ENCODE data around the gene PTGES3. TPM values are rescaled to one million over a fixed set of nuclear protein-coding genes. Genes with fewer than 3 reads are reported as not detected.
A peak's percentile ranks its signal among the peaks of the same experiment; 100 is the strongest.

The PTGES3 gene
- total RNA-seq, 1 donor from 2014 or later = 301 TPM

- no peak overlapping the region for H3K4me3 Mint-ChIP-seq
- H3K4me1 Mint-ChIP-seq (ENCODE audit: low read depth) = peaks cover 62% of the 10 kb centered on the region
- no peaks in the 10 kb centered on the region for H3K9me3 Mint-ChIP-seq
- peak overlapping the region; percentile 49 for H3K27ac Mint-ChIP-seq
- H3K27me3 Mint-ChIP-seq (ENCODE audit: insufficient read depth) = no peaks in the 10 kb centered on the region
- no peak for DNase-seq (ENCODE audit: low spot score)
- intact Hi-C loops (cut with micrococcal nuclease) = loop anchor here (1.0 to 10.0 kb wide), 5 partner anchors 40 to 1117 kb away; partner anchors contain the start of genes CDK4, MARCHF9, NAB2 and NACA
- H3K36me3 Mint-ChIP-seq (ENCODE audit: low read depth) = peaks cover 40% of the 10 kb centered on the region
These were observed 50.5 kb downstream of the PTGES3 start for GRCh38 chr12:56637621-56638020.

- no peaks in the 10 kb centered on the region for H3K9me3 Mint-ChIP-seq
- H3K36me3 Mint-ChIP-seq (ENCODE audit: low read depth) = peaks cover 33% of the 10 kb centered on the region
- peak overlapping the region; percentile 92 for H3K27ac Mint-ChIP-seq
- peak overlapping the region; percentile 98 for H3K4me3 Mint-ChIP-seq
- DNase-seq (ENCODE audit: low spot score) = peak; percentile 79
- intact Hi-C loops (cut with micrococcal nuclease) = loop anchor here (1.0 to 10.0 kb wide), 11 partner anchors 9 to 1118 kb away; partner anchors contain the start of genes CDK4, MARCHF9, NAB2 and NACA
- H3K4me1 Mint-ChIP-seq (ENCODE audit: low read depth) = peaks cover 62% of the 10 kb centered on the region
- no peaks in the 10 kb centered on the region for H3K27me3 Mint-ChIP-seq (ENCODE audit: insufficient read depth)
These were observed 51.2 kb downstream of the PTGES3 start for GRCh38 chr12:56636675-56637540.

- peak overlapping the region; percentile 92 for H3K27ac Mint-ChIP-seq
- H3K4me3 Mint-ChIP-seq = peak overlapping the region; percentile 98
- DNase-seq (ENCODE audit: low spot score) = peak; percentile 62
- peaks cover 69% of the 10 kb centered on the region for H3K4me1 Mint-ChIP-seq (ENCODE audit: low read depth)
- no peaks in the 10 kb centered on the region for H3K9me3 Mint-ChIP-seq
- H3K27me3 Mint-ChIP-seq (ENCODE audit: insufficient read depth) = no peaks in the 10 kb centered on the region
- peaks cover 29% of the 10 kb centered on the region for H3K36me3 Mint-ChIP-seq (ENCODE audit: low read depth)
- intact Hi-C loops (cut with micrococcal nuclease) = loop anchor here (1.0 to 10.0 kb wide), 11 partner anchors 8 to 1119 kb away; partner anchors contain the start of genes CDK4, MARCHF9, NAB2 and NACA
These were observed 52.0 kb downstream of the PTGES3 start for GRCh38 chr12:56635806-56636674.

- Mint-ChIP-seq H3K27ac (peak overlapping the region; percentile 92), H3K27me3 (ENCODE audit: insufficient read depth) (no peaks in the 10 kb centered on the region), H3K4me1 (ENCODE audit: low read depth) (peaks cover 78% of the 10 kb centered on the region), H3K9me3 (no peaks in the 10 kb centered on the region), H3K36me3 (ENCODE audit: low read depth) (peaks cover 26% of the 10 kb centered on the region), H3K4me3 (peak overlapping the region; percentile 98)
- intact Hi-C loops (cut with micrococcal nuclease) = loop anchor here (2.0 to 10.0 kb wide), 5 partner anchors 303 to 1120 kb away; partner anchors contain the start of genes ARHGAP9, CDK4, MARCHF9 and NAB2
- DNase-seq (ENCODE audit: low spot score) = peak; percentile 64
These were observed 53.0 kb downstream of the PTGES3 start for GRCh38 chr12:56634837-56635791.

GRCh38 chr12:56634242-56634836 lies 53.7 kb downstream of the PTGES3 start:
- Mint-ChIP-seq H3K4me1 (ENCODE audit: low read depth) (peaks cover 79% of the 10 kb centered on the region), H3K9me3 (no peaks in the 10 kb centered on the region), H3K4me3 (peak overlapping the region; percentile 94), H3K27ac (peak overlapping the region; percentile 88), H3K27me3 (ENCODE audit: insufficient read depth) (no peaks in the 10 kb centered on the region), H3K36me3 (ENCODE audit: low read depth) (peaks cover 20% of the 10 kb centered on the region)
- DNase-seq (ENCODE audit: low spot score) = no peak
- intact Hi-C loops (cut with micrococcal nuclease) = loop anchor here (2.0 to 10.0 kb wide), 3 partner anchors 706 to 1120 kb away; partner anchors contain the start of genes ARHGAP9, CDK4 and MARCHF9

- H3K4me3 Mint-ChIP-seq = peak overlapping the region; percentile 94
- H3K9me3 Mint-ChIP-seq = no peaks in the 10 kb centered on the region
- no peak for DNase-seq (ENCODE audit: low spot score)
- peaks cover 86% of the 10 kb centered on the region for H3K4me1 Mint-ChIP-seq (ENCODE audit: low read depth)
- intact Hi-C loops (cut with micrococcal nuclease) = loop anchor here (2.0 to 10.0 kb wide), 3 partner anchors 705 to 1121 kb away; partner anchors contain the start of genes ARHGAP9, CDK4 and MARCHF9
- peaks cover 18% of the 10 kb centered on the region for H3K36me3 Mint-ChIP-seq (ENCODE audit: low read depth)
- H3K27ac Mint-ChIP-seq = peak overlapping the region; percentile 88
- H3K27me3 Mint-ChIP-seq (ENCODE audit: insufficient read depth) = no peaks in the 10 kb centered on the region
These were observed 54.4 kb downstream of the PTGES3 start for GRCh38 chr12:56633468-56634241.

GRCh38 chr12:56632701-56633467 lies 55.2 kb downstream of the PTGES3 start:
- peak overlapping the region; percentile 94 for H3K4me3 Mint-ChIP-seq
- no peak for DNase-seq (ENCODE audit: low spot score)
- H3K27me3 Mint-ChIP-seq (ENCODE audit: insufficient read depth) = no peaks in the 10 kb centered on the region
- H3K27ac Mint-ChIP-seq = peak overlapping the region; percentile 46
- intact Hi-C loops (cut with micrococcal nuclease) = loop anchor here (5.0 to 10.0 kb wide), 2 partner anchors 844 to 1122 kb away; partner anchors contain the start of genes ARHGAP9, CDK4 and MARCHF9
- H3K36me3 Mint-ChIP-seq (ENCODE audit: low read depth) = peaks cover 17% of the 10 kb centered on the region
- no peaks in the 10 kb centered on the region for H3K9me3 Mint-ChIP-seq
- H3K4me1 Mint-ChIP-seq (ENCODE audit: low read depth) = peaks cover 90% of the 10 kb centered on the region

- no peaks in the 10 kb centered on the region for H3K27me3 Mint-ChIP-seq (ENCODE audit: insufficient read depth)
- peak overlapping the region; percentile 83 for H3K27ac Mint-ChIP-seq
- intact Hi-C loops (cut with micrococcal nuclease) = loop anchor here (2.0 to 10.0 kb wide), 3 partner anchors 15 to 1123 kb away; partner anchors contain the start of genes ARHGAP9, CDK4 and MARCHF9
- H3K9me3 Mint-ChIP-seq = no peaks in the 10 kb centered on the region
- DNase-seq (ENCODE audit: low spot score) = peak; percentile 58
- peaks cover 81% of the 10 kb centered on the region for H3K4me1 Mint-ChIP-seq (ENCODE audit: low read depth)
- H3K4me3 Mint-ChIP-seq = peak overlapping the region; percentile 94
- peaks cover 10% of the 10 kb centered on the region for H3K36me3 Mint-ChIP-seq (ENCODE audit: low read depth)
These were observed 56.0 kb downstream of the PTGES3 start for GRCh38 chr12:56631790-56632700.

GRCh38 chr12:56630180-56630632 lies 57.9 kb downstream of the PTGES3 start, which contains the start of gene BAZ2A:
Gene BAZ2A (minus strand): TSS chr12:56630326. CDS start chr12:56617530, 12,796 bp downstream.
- Mint-ChIP-seq H3K9me3 (no peaks in the 10 kb centered on the region), H3K27ac (peak within 1 kb of the TSS; percentile 89), H3K4me1 (ENCODE audit: low read depth) (peaks cover 72% of the 10 kb centered on the region), H3K27me3 (ENCODE audit: insufficient read depth) (no peaks in the 10 kb centered on the region), H3K4me3 (peak within 1 kb of the TSS; percentile 97), H3K36me3 (ENCODE audit: low read depth) (peaks cover 21% of the 10 kb centered on the region)
- intact Hi-C loops (cut with micrococcal nuclease) = loop anchor here (2.0 to 10.0 kb wide), 3 partner anchors 17 to 1125 kb away; partner anchors contain the start of genes ARHGAP9, CDK4 and MARCHF9
- peak; percentile 85 for DNase-seq (ENCODE audit: low spot score)

All from activated T-helper 1 cell treated with anti-CD3 and anti-CD28 coated beads, Interleukin-12 subunit alpha, Interleukin-12 subunit beta, Interleukin-2, Interleukin-4 antibody, amounts not matched to agents 30 ng/mL and 10 ng/mL and 1 ng/mL, durations not matched to agents 14 hours and 24 hours and 36 hours (primary cell).